Activated CD4-positive, alpha-beta T cell treated with anti-CD3 and anti-CD28 coated beads for 1 hour (primary cell): Measurements from ENCODE around the gene TCAP.

Experiments
- DNase-seq: peaks from one replicate; pipeline ENCODE4 v3.0.0-alpha.2; 2020

The TCAP gene, protein sequence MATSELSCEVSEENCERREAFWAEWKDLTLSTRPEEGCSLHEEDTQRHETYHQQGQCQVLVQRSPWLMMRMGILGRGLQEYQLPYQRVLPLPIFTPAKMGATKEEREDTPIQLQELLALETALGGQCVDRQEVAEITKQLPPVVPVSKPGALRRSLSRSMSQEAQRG

DNA sequence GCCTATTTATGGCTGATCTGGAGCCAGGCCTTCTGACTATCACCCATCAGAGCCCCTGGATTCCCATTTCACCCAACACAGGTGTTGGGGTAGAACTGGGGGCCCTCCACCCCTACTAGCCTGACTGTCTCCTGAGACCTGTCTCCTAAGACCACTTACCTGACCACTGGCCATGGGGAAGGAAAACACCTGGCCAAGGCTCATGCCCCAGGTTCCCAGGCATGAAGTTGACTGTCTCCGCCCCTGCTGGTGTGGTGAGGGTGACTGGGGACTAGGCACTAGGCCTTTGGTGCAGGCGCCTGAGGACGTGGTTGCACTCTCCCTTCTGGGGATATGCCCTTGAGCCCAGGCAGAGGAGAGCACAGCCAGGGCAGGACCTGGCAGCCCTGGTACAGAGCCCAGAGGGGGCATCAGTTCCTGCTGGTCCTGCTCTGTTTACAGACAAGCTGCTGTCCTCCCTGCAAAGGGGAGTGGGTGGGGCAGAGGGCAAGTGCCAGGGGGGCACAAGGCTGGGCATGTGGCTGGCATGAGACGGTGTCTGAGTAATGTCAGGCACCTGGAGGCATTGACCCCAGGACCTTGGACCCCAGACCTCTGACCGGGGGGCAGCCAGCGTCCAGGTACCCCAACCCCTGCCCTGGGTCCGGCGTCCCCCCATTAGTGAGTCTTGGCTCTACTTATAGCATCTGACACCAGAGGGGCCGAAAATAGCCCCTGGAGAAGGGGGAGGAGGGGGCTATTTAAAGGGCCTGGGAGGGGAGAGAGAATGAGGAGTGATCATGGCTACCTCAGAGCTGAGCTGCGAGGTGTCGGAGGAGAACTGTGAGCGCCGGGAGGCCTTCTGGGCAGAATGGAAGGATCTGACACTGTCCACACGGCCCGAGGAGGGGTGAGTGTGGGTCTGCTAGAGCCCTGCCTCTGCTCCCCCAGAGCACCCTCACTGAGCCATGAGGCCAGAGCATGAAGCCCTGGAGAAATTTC, at the start of gene TCAP:
Gene TCAP (plus strand): TSS at position 769 of the 981 bp plus-strand sequence. CDS start 11 bp downstream, at position 780.
- no peak for DNase-seq

DNA sequence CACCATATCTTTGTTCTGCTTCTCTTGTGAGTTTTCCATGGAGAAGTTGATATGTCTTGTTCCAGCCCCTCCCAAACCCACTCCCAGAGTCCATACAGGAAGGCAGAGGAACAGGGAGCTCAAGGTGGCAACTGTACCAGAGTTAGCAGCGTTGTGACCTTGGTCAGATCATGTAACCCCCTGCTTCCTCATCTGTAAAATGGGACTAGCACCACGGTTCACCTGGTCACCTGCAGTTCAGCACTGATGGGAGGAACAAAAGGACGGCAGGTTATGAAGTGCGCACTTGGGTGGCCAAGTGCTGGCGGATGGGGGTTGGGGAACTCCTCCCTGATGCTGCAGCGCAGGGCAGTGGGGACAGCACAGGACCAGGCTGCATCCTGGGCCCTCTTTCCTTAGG, 49.7 kb upstream of the TCAP start:
- no peak for DNase-seq

DNA sequence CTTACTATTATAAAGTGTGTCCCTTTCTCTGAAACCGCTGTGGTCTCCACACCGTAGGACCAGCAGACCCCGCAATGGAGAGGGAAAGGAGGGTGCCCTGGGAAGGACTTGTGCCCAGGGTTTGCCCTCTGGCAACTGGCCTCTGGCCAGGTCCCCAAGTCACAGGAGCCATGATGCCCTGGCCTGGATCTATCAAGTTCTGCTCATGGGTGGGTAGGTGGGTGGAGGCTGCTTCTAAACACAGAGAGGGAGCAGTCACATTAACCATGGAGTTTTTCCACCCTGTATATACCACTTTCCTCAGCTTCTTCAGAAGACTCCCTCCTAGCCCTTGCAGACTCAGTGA, 48.1 kb upstream of the TCAP start:
- no peak for DNase-seq

DNA sequence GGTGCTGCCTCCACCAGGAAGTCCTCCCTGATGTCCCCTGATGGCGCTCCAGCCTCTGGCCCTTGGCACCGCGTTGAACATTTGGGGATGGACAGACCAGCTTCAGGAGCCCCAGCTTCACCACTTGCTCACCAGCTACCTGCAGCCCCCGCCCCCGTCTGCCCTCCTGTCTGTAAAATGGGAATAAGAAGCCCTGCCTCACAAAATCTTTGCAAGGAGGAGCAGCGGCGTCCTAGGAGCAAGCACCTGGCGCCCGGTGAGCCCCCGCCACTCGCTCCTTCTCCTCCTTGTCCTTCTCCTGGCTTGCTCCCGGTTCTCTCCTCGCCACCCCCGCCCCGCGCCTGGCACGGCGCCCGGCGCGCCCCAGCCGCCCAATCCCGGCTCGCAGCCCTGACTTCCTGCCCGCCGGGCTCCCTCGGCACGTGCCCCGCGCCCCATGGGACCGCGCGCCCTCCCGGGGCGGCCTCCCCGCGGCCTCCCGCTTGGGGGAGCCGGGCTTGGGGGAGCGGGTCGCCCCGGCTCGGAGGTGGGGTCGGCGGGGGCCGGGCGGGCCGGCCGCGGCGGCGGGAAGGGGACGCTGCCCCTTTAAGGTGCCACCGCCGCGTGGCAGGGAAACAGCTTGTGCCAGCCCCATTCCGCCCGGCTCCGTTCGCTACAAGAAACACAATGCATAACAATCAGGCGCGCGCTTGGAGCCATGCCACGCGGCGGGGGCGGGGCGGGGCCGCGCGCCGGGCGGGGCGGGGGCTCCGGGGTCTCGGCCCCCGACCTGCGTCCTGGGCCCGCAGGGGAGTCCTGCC, 47.5 kb upstream of the TCAP start:
- peak; percentile 40 for DNase-seq

DNA sequence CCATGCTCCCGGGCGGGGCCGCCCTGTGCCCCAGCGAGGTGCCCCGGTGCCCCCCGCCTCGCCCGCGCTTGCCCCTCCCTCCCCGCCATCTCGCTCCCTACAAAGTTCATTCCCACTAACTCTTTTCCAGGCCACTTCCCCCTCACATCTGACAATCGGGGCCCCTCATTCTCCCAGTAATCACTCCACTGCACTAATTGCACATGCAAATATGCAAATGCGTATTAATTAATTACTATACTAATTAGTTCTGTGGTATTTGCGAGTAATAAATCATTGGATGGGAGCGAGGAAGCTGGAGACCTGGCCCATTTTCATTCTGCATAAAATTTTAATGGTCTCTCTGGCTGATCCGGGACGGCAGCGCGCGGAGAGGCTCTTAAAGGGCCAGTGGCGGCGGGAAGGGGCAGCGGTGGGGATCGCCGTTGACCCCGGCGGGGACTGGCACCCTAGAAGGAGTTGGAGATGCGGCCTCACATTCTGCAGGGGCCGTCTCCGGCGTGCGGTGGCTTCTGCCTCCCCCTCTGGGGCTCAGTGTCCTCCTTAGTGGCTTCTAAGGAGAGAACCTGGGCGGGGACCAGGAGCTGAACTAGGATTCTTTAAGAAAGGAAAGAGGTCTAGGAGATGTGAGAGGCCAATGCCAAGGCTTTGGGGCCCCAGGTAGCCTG, 46.8 kb upstream of the TCAP start:
- no peak for DNase-seq

DNA sequence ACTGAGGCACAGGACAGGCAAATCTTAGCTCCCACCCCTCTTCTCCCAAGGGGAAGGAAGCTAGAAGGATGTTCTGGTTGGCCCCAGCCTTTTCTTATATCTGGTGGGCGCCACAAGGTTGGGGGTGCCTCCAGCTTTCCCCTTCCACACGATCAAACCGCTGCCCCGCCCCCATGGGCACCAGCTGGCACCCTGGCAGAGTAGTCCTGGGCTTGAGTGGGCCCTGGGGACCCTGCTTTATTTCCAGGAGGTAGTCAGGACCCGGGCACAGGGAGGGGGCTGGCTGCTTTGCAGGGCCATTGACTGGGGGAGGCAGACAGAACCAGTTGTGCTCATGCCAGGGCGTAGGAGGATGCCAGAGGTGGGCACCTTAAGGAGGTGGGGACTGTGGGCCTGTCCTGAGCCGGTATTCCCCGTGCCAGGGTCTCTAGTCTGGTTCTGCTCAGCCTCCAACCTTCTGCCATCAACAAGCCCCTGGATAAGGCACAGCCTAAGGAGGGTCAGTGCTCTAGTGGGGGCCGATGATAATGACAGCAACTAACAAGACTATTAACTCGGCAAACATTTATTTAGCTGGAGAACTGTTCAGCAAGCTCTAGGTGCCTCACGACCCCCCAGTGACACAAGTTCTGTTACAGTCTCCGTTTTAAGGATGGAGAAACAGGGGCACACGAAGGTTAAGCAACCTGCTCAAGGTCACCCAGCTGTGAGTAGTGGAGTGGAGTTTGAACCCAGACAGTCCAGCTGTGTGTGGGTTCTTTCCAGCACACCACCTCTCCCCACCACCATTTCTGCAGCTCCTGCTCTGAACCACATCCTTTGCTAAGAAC, 46.0 kb upstream of the TCAP start:
- DNase-seq = no peak

DNA sequence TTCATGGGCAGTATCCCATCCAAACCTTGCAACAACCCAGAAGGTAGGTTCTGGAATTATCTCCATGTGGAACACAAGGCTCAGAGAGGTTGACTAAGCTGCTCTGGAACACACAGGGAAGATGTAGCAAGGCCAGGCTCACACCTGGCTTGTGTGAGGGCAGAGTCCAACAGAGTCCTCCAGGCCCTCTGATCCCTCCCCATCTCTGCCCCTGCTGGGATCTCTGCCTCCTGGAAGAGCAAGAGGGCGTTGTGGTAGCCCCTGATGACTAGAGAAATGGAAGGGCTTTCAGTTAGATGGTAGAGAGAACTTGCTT, 45.4 kb upstream of the TCAP start:
- DNase-seq = no peak

DNA sequence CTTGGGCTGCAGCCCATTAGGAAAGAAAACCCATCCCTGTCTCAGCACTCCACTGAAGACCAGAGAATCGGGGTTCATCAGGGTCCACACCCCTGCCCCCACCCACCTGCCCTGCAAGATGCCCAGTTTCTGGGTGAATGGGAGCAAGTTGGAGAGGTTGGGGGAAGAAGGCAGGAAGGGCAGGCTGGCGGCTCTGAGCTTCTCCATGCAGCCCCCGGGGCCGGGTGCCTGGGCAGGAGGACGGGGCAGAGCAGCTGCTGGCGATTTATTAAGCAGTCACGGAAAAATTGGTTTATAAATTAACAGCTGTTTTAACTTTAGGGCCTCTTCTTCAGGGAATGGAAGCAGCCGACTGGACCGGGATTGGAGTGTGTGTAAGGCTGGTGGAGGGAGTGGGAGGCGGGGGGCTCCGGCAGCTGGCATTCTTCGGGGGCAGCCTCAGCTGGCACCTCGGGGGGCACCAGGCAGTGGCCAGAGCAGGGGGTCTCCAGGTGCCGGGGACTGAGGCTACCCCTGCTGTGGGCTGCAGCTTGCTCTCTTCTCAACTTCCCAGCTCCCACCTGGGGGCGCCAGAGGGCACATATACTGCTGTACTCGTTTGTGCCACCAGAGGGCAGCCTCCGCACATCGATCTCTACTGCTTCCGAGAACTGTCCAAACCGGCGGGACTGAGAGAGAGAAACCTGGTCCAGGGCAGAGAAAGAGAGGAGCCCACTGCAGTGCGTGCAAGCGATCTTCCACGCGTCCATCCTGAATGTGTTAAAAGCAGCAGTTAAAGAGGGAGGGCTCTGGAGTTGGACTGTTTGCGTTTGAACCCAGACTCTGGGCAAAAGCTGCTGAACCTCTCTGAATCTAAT, 43.4 kb upstream of the TCAP start:
- peak; percentile 85 for DNase-seq

DNA sequence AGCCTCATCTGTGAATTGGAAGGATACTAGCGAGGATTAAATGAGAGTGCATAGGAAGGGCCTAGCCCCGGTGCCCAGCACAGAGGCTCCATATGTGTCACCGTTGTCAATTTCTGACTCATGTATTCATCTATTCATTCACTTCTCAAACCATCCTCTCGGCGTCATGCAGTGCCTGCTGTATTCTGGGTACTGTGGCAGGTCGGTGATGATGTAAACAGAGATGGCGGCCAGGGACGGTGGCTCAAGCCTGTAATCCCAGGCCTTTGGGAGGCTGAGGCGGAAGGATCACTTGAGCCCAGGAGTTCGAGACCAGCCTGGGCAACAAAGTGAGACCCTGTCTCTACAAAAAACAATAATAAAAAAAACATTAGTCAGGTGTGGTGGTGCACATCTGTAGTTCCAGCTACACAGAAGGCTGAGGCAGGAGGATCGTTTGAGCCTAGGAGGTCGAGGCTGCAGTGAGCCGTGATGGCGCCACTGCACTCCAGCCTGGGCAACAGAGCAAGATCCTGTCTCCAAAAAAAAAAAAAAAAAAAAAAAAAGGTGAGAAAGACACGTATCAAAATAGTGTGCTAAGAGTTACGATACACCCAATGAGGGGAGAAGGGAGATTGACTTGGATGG, 42.7 kb upstream of the TCAP start:
- no peak for DNase-seq

DNA sequence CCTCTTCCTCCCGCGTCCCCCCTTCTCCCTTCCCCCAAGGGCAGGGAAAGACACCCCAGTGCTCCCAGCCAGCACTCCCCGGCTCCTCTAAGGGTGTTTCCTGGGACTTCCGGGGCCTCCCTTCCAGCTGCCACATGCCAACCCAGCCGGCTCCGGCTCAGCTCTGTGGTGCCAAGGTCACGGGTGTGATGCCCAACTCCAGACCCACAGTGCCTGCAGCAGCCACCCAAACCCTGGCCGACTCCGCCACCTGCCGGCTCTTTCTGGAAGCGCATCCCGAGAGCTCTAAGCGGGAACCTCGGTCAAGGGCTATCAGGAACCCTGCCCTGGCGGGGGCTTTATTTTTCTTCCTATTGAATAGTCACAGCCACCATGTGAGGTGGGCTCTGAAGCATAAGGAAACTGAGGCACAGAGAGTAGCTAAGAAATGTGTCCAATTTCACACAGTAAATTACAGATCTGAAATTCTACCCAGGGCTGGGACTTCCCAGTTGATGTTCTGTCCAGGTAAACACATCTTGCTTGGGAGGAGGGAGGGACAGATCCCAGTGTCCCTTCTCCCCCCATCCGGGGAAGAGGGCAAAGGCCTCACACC, 41.7 kb upstream of the TCAP start:
- peak; percentile 75 for DNase-seq

DNA sequence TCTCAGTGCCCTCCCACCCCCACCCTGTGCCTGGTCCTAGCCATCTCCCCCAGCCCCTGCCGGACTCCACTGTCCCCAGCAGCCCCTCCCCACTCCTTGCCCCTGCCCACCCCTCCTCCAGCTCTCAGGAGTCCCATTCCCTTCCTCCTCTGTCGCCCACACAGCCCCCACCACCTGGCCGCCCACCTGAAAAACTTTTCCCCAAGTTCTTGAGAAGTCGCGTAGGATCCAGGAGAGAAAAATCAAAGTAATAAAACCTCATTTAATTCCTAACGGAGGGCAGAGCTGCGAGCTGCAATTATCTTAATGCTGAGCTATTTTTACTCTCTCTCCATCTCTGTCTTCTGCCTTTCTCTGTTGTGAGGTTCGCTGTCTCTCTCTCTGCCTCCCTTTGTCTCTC, 40.8 kb upstream of the TCAP start:
- DNase-seq = no peak

DNA sequence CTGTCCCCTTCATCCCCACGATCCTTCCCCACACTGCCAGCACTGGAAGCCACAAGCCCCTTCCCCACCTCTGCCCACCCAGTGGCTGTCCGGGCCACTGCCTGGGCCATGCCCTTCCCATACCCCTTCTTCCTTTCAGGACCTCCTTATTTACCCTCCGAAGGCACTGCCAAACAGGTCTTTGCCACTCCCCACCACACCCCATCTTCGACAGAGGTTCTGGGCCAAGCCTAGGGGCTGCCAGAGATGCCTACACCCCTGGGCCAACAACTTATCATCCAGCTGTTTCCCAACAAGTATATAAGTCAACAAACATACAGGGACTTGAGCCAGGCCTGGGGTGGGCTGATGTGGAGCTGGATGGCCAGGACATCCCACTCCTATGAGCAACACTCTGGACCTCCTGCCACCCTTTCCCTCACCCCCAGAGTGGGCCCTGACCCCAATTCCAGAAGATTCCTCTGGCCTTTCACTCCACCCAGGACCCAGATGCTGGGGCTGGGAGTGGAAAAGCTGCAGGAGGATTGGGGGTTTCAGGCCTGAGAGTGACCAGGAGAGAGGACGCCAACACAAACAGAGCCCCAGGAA, 39.9 kb upstream of the TCAP start:
- DNase-seq = no peak

DNA sequence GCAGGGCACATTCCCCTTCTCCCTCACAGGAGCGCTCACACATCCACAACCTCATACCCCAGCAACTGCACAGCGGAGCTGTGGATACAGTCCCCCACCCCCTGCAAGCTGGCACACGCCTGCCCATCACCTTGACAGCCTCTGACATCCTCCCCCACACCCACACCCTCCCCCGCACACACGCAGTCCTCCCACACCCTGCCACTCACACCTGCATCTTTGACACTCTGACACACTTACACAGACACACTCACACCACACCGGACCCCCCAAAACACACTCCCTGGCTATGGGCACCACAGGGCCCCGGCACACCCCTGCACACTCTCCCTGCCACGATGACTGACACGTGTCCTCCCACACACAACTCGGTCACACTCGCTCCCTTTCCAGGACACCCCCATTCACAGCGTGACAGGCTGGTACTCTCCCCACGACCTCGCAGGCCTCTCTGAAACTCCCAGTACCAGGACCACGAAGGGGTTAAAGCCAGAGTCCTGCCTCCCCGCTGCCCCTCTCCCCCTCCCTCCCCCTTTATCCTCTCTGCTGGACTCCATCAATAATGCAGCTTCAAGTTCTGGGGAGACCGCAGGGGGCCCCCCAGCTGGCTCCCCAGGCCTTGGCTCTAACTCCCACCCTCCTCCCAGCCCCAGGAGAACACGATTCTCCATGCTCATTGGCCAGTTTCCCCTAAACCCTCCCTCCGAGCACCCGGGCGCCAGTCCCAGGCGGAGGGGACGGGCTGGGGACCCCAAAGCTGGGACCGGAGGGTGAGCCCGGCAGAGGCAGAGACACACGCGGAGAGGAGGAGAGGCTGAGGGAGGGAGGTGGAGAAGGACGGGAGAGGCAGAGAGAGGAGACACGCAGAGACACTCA, 38.7 kb upstream of the TCAP start, which contains the start of gene PPP1R1B:
Gene PPP1R1B (plus strand): TSS at position 782 of the 876 bp plus-strand sequence. CDS start 441 bp downstream, outside the sequence.
- no peak for DNase-seq

DNA sequence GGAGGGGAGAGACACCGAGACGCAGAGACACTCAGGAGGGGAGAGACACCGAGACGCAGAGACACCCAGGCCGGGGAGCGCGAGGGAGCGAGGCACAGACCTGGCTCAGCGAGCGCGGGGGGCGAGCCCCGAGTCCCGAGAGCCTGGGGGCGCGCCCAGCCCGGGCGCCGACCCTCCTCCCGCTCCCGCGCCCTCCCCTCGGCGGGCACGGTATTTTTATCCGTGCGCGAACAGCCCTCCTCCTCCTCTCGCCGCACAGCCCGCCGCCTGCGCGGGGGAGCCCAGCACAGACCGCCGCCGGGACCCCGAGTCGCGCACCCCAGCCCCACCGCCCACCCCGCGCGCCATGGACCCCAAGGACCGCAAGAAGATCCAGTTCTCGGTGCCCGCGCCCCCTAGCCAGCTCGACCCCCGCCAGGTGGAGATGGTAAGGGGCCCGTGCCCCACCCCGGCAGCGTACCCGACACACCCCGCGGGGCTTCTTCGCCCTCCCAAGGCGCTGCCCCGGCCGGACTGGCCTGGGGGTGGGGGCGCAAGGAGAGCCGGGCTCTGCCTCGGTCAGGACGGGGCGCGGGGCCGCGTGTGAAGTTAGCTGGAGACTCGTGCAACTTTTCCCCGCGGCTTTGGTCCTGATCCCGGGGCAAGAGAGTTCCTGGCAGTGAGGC, 38.0 kb upstream of the TCAP start:
- DNase-seq = no peak

DNA sequence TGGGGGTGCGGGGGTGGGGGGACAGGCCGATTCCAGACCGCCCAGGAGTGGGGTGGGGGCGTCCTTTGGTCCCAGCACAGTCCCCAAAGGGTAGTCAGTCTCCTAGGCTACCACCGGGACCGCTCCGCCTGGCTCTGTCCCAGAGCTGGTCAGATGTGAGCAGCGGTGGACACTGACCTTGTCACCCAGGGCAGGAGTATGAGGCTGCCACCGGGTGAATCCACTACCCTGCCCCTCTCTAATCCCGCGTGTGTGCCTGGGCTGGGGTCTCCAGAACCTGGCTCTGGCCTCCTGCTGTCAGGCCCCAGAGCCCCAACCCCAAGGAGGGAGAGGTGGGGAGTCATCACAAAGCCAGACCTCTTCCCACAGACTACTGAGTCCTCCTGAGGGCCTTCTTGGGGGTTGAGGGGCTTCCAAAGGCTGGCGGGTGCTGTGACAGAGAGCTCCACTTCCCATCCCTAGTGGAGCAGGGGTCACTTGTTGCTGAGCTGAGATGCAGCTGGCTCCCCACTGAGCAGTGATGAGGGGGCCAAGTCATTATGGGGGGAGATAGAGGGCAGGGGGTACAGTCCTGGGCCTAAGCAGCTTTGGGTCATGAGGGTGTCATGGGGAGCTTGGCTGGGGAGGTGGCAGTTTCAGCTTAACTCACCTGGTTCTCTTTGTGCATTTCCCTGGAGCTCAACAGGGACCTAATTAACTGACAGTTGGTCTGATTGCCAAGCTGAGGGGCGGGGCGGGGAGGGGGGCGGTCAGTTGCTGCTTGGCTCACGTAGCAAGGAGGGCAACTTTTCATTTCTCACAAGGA, 37.2 kb upstream of the TCAP start:
- no peak for DNase-seq

DNA sequence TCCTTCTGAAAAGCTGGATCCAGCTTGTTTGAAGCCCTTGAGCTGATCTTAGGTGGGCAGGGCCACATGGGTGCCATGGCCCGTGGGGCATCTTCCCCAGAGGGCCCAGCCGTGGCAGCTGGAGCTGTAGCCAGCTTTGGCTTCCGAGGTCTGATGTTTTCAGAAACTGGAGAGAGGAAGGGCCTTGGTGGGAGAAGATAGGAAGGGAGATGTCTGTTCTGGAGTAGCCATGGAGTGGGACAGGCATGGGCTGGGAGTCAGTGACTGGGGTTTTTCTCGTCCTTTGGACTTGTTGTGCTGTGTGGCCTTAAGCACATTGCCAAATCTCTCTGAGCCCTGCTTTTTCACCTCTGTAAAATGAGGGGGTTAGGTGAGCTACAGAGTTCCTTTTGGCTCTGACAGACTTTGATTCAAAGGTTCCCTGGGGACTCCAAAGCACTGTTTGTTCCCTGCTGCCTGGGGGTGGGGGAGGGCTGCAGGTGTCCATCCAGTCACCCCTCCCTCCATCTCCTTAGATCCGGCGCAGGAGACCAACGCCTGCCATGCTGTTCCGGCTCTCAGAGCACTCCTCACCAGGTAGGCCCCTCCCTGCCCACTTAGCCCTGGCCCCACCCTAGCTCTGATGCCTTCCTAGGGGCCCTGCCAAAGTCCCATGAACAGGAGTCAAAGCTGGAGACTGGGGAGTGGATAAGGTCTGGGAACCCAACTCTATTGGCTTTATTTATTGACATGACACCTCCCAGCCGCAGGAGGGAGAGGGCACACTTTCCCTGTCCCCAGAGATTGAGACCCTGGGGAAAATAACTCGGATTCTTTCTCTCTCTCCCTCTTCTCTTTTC, 36.3 kb upstream of the TCAP start:
- DNase-seq = no peak
